NCI-H146 treated with DMSO at 0.1 percent for 48 hours (cell line): ENCODE data around the gene CD69.

Source experiments
- DNase-seq: peaks from one replicate; lab custom pipeline; 2025; ENCODE audit not compliant: unreplicated experiment; lab: John Stamatoyannopoulos, UW

The CD69 gene

GRCh38 chr12:9760699-9761418, at the start of gene CD69:
Gene CD69, minus strand, starts transcription at chr12:9760901. Its CDS starts 81 bp downstream, at chr12:9760820.
- DNase-seq = no peak

- DNase-seq = no peak
Observed at GRCh38 chr12:9809866-9810265, 49.2 kb upstream of the CD69 start.

GRCh38 chr12:9809338-9809737, 48.6 kb upstream of the CD69 start:
- no peak for DNase-seq

DNA sequence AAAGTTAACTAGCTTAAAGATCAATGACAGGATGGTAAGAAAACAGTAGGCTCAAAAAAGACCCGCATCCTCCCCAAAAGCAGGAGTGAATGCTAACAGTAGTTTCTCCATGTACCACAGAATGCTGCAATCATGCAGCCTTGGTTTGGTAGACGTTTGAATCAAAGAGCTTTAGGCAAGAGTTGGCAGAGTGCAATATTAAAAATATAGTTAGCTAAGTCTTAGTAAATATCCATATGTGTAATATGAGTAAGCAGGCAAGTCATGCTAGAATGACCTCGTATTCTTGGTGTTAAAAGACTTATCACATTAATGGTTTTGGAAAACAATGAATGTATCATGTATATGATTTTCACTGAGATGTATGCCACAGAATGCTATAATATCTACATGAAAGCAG, 47.8 kb upstream of the CD69 start:
- DNase-seq = no peak

- no peak for DNase-seq
Observed at GRCh38 chr12:9806714-9807113, 46.0 kb upstream of the CD69 start.

GRCh38 chr12:9805883-9806282, 45.2 kb upstream of the CD69 start:
- DNase-seq = no peak

DNA sequence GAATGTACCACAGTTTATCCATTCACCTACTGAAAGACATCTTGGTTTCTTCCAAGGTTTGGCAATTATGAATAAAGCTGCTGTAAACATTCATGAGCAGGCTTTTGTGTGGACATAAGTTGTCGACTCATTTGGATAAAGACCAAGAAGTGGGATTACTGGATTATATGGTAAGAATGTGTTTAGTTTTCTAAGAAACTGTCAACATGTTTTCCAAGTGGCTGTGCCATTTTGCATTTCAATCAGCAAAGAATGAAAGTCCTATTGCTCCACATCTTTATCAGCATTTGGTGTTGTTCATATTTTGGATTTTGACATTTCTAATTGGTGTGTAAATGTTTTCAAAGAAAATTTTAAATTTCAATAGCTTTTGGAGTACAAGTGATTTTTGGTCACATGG, 39.3 kb upstream of the CD69 start:
- DNase-seq = no peak

- no peak for DNase-seq
Observed at GRCh38 chr12:9797722-9798619, 37.3 kb upstream of the CD69 start.

DNA sequence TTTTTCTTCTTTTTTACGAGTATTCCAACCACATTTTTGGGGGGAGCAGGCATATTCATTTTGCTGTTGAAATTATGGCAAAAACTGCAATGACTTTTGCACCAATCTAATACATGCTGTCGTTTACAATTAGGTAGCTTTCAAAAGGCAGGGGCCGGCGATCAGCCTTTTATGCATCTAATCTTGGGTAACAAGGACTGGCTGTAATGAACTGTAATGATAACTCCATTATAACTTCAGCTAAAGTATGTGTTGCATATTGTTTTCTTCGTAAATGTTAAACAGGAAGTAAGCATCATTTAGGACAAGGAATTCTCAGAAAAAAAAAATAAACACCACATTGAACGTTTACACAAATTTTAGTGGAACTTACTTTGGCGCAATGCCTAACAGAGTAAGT, 36.3 kb upstream of the CD69 start:
- no peak for DNase-seq

DNA sequence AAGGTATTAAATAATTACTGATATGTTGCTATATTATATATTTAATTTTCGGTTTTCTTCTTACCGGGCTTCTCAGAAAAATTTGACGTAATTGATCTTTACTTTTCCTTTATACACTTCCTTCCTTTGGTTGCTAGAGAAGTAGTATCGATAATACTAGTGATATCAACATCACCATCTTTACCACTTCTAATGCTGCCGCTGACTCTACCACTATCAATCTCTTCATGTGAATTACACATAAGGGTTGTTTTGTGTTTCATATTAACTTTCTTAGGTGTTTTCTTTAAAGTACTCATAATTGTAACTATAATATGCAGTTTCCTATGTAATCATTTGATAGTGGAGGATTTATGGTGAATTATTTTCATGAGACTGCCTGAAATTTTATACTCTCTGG, 35.6 kb upstream of the CD69 start:
- no peak for DNase-seq

DNA sequence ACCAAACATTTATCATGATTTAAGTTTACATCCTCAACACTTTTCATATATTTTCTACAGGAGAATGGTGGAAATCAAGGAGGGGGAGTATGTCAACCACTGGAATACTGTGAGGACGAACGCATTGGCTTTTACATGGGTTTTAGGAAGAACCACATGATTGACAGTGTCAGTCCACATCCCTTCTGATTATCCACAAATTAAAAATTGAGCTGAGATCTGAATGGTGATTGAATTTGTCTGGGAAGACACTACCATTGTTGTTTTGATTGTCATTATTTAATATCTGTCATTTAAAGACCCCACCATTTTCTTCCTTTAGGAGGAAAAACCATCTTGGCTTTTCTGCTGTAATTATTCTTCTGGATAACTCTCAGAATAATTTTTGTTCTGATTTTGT, 35.2 kb upstream of the CD69 start:
- no peak for DNase-seq

DNA sequence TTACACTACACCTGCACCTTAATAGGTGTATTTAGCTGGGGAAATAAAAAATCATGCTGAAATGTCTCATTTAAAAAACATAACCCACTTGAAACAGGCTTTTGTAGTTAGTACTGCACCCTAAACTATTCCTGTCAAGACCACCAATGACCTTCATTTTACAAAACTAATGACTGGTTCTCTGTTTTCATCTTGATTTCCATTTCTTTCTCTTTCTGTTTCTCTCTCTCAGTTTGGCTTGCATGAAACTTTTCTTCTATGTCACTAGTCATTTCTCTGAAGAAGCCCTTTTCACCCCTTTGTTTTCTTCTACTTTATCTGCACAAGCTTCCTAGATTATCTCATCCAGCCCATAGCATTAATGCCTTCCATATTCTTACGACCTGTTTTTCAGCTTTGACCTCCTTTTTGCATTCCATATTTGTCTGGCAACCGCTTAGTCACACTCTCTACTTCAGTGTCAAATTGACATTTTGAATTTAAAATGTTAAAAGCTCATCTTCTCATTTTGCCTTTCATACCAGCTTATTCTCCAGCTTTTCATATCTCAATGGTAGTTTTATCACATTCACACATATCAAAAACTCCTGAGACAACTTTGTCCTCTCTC, 33.9 kb upstream of the CD69 start:
- no peak for DNase-seq

GRCh38 chr12:9793779-9794395, 33.2 kb upstream of the CD69 start:
- DNase-seq = no peak

DNA sequence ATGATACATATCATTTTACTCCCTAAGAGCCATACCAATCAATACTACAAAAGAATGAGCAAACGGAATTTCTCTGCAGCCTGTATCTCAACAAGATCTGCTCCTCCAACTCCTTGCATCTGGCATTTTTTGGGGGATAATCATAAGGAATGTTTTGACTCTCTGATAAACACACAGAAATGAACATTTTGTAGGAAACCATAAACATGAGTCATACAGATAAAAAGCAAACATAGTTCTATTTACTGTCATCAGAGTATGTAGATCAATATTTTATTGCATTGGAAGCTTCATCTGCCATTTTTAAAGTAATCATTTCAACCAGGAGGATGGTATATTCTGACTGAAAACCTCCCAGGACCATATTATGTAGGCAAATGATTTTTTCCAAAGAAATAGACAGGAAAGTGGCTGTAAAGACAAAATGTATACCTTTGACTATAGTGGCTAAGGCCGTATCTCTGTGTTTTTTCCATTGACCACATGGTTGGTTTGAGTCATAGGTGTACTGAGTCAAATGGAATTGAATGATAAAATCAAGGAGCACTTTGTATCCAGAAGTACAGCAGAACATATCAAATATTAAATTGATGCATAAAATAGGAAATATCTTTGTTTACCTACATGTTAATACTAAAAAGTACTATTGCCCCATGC, 32.4 kb upstream of the CD69 start:
- DNase-seq = no peak

GRCh38 chr12:9792185-9792900, 31.6 kb upstream of the CD69 start:
- DNase-seq = no peak

GRCh38 chr12:9786726-9787717, 26.3 kb upstream of the CD69 start:
- no peak for DNase-seq

GRCh38 chr12:9784816-9785215, 24.1 kb upstream of the CD69 start:
- DNase-seq = no peak

DNA sequence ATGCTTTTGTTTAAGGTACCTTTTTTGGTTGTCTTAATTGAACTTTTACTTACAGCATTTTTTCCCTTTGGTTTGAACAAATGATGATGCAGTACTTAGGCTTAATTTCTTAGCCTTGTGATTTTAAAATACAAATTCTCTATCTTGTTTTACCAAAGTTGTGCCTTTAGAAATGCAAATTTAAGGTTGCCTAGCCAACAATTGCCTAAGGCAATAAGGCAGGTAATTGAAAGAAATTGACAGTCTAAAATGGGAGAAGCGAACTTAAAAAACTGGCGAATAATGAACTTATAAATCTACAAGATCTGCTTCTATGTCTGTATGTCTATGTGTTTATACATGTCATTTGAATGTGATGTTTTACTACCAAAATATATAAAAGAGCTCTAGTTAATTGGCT, 23.6 kb upstream of the CD69 start:
- no peak for DNase-seq
